Measurements from ENCODE around the gene TGFBR2. TPM values are rescaled to one million over a fixed set of nuclear protein-coding genes. Genes with fewer than 3 reads are reported as not detected.

The TGFBR2 gene
- total and polyA plus RNA-seq, 2 experiments from 2014 or later, result 4.7 to 13.0 TPM

DNA sequence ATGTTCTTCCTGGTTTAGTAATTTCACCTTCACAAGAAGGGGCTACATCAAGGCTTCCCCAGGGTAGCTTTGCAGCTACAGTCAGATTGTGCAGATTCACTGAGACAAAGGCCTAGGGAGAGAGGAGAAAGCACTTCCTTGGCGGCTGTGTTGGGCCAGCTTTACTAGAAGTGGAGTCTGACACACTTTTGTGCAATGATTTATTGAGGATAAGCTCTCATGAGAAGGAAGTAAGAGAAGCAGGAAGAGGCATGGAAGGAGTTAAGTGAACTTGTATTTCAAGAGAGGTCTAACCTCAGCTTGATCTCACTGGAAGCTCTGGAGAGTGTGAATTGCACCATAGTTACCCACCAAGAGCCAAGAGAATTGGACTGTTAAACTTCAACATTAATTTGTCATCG is 78.9 kb downstream of the TGFBR2 start:
- Histone ChIP-seq H3K27me3 (ENCODE audit: insufficient read depth) (no peaks in the 10 kb centered on the region), H3K27ac (ENCODE audit: low read depth) (no peak overlapping the region), H3K4me3 (no peak overlapping the region), H3K9me2 (ENCODE audit: insufficient read depth) (0 out of 2 replicates have a peak, but pooled peaks cover 5% of the 10 kb centered on the region), H3K79me2 (replicated peaks; ENCODE audit: insufficient read depth) (0 out of 2 replicates have a peak, but pooled peaks cover 14% of the 10 kb centered on the region), H3K36me3 (ENCODE audit: insufficient read depth) (peaks cover 5% of the 10 kb centered on the region; the same call in 1 of the 2 replicates), H3F3A (replicated peaks; ENCODE audit: low read depth) (no peaks in the 10 kb centered on the region), H3K4me2 (no peak overlapping the region), H2AFZ (no peak overlapping the region), H3K4me1 (ENCODE audit: insufficient read depth) (peaks cover 12% of the 10 kb centered on the region), H4K20me1 (replicated peaks; ENCODE audit: insufficient read depth) (no peaks in the 10 kb centered on the region)
- DNase-seq (ENCODE audit: low spot score) (no peak), ATAC-seq (no peak)
- Mint-ChIP-seq H3K27ac (no peak overlapping the region), H3K4me1 (peaks cover 35% of the 10 kb centered on the region), H3K9me3 (no peaks in the 10 kb centered on the region), H3K4me3 (no peak overlapping the region), H3K27me3 (ENCODE audit: insufficient read depth, low read depth, poor library complexity) (peaks cover 6% of the 10 kb centered on the region), H3K36me3 (ENCODE audit: low read depth) (peaks cover 34% of the 10 kb centered on the region)
- TF ChIP-seq, protein P1, sequence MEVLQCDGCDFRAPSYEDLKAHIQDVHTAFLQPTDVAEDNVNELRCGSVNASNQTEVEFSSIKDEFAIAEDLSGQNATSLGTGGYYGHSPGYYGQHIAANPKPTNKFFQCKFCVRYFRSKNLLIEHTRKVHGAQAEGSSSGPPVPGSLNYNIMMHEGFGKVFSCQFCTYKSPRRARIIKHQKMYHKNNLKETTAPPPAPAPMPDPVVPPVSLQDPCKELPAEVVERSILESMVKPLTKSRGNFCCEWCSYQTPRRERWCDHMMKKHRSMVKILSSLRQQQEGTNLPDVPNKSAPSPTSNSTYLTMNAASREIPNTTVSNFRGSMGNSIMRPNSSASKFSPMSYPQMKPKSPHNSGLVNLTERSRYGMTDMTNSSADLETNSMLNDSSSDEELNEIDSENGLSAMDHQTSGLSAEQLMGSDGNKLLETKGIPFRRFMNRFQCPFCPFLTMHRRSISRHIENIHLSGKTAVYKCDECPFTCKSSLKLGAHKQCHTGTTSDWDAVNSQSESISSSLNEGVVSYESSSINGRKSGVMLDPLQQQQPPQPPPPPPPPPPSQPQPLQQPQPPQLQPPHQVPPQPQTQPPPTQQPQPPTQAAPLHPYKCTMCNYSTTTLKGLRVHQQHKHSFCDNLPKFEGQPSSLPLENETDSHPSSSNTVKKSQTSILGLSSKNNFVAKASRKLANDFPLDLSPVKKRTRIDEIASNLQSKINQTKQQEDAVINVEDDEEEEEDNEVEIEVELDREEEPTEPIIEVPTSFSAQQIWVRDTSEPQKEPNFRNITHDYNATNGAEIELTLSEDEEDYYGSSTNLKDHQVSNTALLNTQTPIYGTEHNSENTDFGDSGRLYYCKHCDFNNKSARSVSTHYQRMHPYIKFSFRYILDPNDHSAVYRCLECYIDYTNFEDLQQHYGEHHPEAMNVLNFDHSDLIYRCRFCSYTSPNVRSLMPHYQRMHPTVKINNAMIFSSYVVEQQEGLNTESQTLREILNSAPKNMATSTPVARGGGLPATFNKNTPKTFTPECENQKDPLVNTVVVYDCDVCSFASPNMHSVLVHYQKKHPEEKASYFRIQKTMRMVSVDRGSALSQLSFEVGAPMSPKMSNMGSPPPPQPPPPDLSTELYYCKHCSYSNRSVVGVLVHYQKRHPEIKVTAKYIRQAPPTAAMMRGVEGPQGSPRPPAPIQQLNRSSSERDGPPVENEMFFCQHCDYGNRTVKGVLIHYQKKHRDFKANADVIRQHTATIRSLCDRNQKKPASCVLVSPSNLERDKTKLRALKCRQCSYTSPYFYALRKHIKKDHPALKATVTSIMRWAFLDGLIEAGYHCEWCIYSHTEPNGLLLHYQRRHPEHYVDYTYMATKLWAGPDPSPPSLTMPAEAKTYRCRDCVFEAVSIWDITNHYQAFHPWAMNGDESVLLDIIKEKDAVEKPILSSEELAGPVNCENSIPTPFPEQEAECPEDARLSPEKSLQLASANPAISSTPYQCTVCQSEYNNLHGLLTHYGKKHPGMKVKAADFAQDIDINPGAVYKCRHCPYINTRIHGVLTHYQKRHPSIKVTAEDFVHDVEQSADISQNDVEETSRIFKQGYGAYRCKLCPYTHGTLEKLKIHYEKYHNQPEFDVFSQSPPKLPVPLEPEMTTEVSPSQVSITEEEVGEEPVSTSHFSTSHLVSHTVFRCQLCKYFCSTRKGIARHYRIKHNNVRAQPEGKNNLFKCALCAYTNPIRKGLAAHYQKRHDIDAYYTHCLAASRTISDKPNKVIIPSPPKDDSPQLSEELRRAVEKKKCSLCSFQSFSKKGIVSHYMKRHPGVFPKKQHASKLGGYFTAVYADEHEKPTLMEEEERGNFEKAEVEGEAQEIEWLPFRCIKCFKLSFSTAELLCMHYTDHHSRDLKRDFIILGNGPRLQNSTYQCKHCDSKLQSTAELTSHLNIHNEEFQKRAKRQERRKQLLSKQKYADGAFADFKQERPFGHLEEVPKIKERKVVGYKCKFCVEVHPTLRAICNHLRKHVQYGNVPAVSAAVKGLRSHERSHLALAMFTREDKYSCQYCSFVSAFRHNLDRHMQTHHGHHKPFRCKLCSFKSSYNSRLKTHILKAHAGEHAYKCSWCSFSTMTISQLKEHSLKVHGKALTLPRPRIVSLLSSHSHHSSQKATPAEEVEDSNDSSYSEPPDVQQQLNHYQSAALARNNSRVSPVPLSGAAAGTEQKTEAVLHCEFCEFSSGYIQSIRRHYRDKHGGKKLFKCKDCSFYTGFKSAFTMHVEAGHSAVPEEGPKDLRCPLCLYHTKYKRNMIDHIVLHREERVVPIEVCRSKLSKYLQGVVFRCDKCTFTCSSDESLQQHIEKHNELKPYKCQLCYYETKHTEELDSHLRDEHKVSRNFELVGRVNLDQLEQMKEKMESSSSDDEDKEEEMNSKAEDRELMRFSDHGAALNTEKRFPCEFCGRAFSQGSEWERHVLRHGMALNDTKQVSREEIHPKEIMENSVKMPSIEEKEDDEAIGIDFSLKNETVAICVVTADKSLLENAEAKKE (CRISPR knock-in tag; IDR thresholded peaks at IDR 0.05), result no peak
- TF ChIP-seq ZNF114 (CRISPR knock-in tag; IDR thresholded peaks at IDR 0.05) (no peak), POLR2AphosphoS5 (IDR thresholded peaks at IDR 0.05; ENCODE audit: low read depth) (no peak), STAT1 (IDR thresholded peaks at IDR 0.05; ENCODE audit: unreplicated experiment) (no peak)

DNA sequence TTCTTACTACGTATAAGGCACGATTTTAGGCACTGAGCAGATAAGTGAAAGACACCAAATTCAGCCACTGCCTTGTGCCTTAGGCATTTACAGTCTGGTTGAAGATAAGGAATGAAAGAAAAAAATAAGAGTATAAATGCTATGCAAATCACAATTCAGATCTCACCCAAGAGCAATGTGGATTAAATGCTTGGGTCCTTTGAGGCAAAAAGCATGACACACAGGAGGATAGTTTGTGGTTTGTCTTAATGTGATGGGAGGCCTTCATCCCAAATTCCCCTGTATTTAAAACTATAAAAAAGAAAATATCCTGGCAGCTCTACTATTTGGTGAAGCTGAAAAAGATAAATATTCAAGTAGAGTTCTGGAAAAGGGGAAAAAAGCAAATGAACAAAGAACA is 79.8 kb downstream of the TGFBR2 start:
- Histone ChIP-seq H4K20me1 (replicated peaks; ENCODE audit: insufficient read depth) (no peaks in the 10 kb centered on the region), H3K9me2 (ENCODE audit: insufficient read depth) (0 out of 2 replicates have a peak, but pooled peaks cover 5% of the 10 kb centered on the region), H3K4me1 (ENCODE audit: insufficient read depth) (peaks cover 6% of the 10 kb centered on the region), H3K27me3 (ENCODE audit: insufficient read depth) (no peaks in the 10 kb centered on the region), H3K4me2 (no peak overlapping the region), H3F3A (replicated peaks; ENCODE audit: low read depth) (no peaks in the 10 kb centered on the region), H3K27ac (ENCODE audit: low read depth) (no peak overlapping the region), H3K36me3 (ENCODE audit: insufficient read depth) (peaks cover 8% of the 10 kb centered on the region; the same call in 1 of the 2 replicates), H3K79me2 (replicated peaks; ENCODE audit: insufficient read depth) (0 out of 2 replicates have a peak, but pooled peaks cover 14% of the 10 kb centered on the region), H2AFZ (no peak overlapping the region), H3K4me3 (no peak overlapping the region)
- DNase-seq (ENCODE audit: low spot score) (no peak), ATAC-seq (no peak)
- no peak overlapping the region for H3K27ac Mint-ChIP-seq
- H3K36me3 Mint-ChIP-seq (ENCODE audit: low read depth), result peaks cover 42% of the 10 kb centered on the region
- H3K27me3 Mint-ChIP-seq (ENCODE audit: insufficient read depth, low read depth, poor library complexity), result peaks cover 3% of the 10 kb centered on the region
- H3K4me1 Mint-ChIP-seq, result peaks cover 32% of the 10 kb centered on the region
- no peaks in the 10 kb centered on the region for H3K9me3 Mint-ChIP-seq
- H3K4me3 Mint-ChIP-seq, result no peak overlapping the region
- no peak for TF ChIP-seq ZNF114 (CRISPR knock-in tag; IDR thresholded peaks at IDR 0.05)
- no peak for TF ChIP-seq EZH2phosphoT487 (IDR thresholded peaks at IDR 0.05; ENCODE audit: unreplicated experiment)
- TF ChIP-seq ZNF331 (CRISPR knock-in tag; IDR thresholded peaks at IDR 0.05; ENCODE audit: low read depth), result no peak
- TF ChIP-seq STAT1 (IDR thresholded peaks at IDR 0.05; ENCODE audit: unreplicated experiment), result no peak
- TF ChIP-seq, protein P2, sequence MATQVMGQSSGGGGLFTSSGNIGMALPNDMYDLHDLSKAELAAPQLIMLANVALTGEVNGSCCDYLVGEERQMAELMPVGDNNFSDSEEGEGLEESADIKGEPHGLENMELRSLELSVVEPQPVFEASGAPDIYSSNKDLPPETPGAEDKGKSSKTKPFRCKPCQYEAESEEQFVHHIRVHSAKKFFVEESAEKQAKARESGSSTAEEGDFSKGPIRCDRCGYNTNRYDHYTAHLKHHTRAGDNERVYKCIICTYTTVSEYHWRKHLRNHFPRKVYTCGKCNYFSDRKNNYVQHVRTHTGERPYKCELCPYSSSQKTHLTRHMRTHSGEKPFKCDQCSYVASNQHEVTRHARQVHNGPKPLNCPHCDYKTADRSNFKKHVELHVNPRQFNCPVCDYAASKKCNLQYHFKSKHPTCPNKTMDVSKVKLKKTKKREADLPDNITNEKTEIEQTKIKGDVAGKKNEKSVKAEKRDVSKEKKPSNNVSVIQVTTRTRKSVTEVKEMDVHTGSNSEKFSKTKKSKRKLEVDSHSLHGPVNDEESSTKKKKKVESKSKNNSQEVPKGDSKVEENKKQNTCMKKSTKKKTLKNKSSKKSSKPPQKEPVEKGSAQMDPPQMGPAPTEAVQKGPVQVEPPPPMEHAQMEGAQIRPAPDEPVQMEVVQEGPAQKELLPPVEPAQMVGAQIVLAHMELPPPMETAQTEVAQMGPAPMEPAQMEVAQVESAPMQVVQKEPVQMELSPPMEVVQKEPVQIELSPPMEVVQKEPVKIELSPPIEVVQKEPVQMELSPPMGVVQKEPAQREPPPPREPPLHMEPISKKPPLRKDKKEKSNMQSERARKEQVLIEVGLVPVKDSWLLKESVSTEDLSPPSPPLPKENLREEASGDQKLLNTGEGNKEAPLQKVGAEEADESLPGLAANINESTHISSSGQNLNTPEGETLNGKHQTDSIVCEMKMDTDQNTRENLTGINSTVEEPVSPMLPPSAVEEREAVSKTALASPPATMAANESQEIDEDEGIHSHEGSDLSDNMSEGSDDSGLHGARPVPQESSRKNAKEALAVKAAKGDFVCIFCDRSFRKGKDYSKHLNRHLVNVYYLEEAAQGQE (IDR thresholded peaks at IDR 0.05; ENCODE audit: unreplicated experiment), result no peak
- TF ChIP-seq, protein P3, sequence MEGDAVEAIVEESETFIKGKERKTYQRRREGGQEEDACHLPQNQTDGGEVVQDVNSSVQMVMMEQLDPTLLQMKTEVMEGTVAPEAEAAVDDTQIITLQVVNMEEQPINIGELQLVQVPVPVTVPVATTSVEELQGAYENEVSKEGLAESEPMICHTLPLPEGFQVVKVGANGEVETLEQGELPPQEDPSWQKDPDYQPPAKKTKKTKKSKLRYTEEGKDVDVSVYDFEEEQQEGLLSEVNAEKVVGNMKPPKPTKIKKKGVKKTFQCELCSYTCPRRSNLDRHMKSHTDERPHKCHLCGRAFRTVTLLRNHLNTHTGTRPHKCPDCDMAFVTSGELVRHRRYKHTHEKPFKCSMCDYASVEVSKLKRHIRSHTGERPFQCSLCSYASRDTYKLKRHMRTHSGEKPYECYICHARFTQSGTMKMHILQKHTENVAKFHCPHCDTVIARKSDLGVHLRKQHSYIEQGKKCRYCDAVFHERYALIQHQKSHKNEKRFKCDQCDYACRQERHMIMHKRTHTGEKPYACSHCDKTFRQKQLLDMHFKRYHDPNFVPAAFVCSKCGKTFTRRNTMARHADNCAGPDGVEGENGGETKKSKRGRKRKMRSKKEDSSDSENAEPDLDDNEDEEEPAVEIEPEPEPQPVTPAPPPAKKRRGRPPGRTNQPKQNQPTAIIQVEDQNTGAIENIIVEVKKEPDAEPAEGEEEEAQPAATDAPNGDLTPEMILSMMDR (conservative IDR thresholded peaks at IDR 0.05; ENCODE audit: low read depth in 2 of 2), result no peak
- TF ChIP-seq POLR2AphosphoS5 (IDR thresholded peaks at IDR 0.05; ENCODE audit: low read depth), result no peak
- no peak for TF ChIP-seq JUNB (IDR thresholded peaks at IDR 0.05; ENCODE audit: unreplicated experiment)
- TF ChIP-seq NANOG (IDR thresholded peaks at IDR 0.05; ENCODE audit: borderline replicate concordance), result no peak
- TF ChIP-seq CREB1 (CRISPR knock-in tag; IDR thresholded peaks at IDR 0.05; ENCODE audit: low read depth), result no peak

All from GM23338 (cell line).